PFSK-1 (cell line): ENCODE data around the gene ACP5.
A peak's percentile ranks its signal among the peaks of the same experiment; 100 is the strongest.

Experiments
- FOXP2 ChIP-seq: optimal IDR thresholded peaks from 2 replicates; pipeline ENCODE3; 2011; ENCODE audit warnings: borderline replicate concordance, control low read depth, inconsistent platforms; ENCODE audit not compliant: insufficient read depth; ENCODE audit errors: extremely low read length, extremely low read depth
- POLR2AphosphoS5 ChIP-seq: IDR thresholded peaks from 2 replicates; pipeline ENCODE4 v1.6.1; 2012; ENCODE audit warnings: low read depth, mild to moderate bottlenecking, control low read depth, low read length, moderate library complexity
- SIN3A ChIP-seq: IDR thresholded peaks from 2 replicates; pipeline ENCODE4 v1.6.1; 2012; ENCODE audit warnings: mild to moderate bottlenecking, low read length, moderate library complexity, borderline replicate concordance; ENCODE audit not compliant: insufficient read depth
- TAF1 ChIP-seq: IDR thresholded peaks from 2 replicates; pipeline ENCODE4 v1.6.1; 2012; ENCODE audit warnings: low read length, control low read depth, borderline replicate concordance; ENCODE audit not compliant: insufficient read depth
- TF ChIP-seq, protein P1 (sequence below), 2 experiments: IDR thresholded peaks; 2 replicates each; pipeline versions ENCODE4 v1.6.1 to v1.8.0; 2011 to 2012; ENCODE audit warnings: low read depth in 2 of 2, low read length in 2 of 2, control low read depth in 1 of 2, inconsistent platforms in 1 of 2, mild to moderate bottlenecking in 1 of 2, moderate library complexity in 1 of 2; ENCODE audit not compliant: insufficient read depth in 1 of 2

The ACP5 gene

DNA sequence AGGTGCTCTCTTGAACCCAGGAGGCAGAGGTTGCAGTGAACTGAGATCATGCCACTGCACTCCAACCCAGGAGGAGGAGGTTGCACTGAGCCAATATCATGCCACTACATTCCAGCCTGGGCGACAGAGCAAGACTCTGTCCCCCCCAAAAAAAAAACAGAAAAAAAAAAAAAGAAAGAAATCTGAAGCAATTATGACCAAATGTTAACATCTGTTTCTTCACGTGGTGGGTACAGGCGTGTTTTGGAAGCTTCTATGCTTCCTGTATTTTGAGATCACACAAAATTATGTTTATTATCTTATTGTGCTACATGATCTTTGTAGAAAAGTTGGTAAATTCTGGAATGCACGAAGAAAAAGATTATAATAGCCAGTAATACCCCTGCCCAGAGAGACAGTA is 2.7 kb upstream of the ACP5 start:
- TF ChIP-seq FOXP2 (no peak), POLR2AphosphoS5 (no peak), SIN3A (no peak), TAF1 (no peak)
- TF ChIP-seq, protein P1, sequence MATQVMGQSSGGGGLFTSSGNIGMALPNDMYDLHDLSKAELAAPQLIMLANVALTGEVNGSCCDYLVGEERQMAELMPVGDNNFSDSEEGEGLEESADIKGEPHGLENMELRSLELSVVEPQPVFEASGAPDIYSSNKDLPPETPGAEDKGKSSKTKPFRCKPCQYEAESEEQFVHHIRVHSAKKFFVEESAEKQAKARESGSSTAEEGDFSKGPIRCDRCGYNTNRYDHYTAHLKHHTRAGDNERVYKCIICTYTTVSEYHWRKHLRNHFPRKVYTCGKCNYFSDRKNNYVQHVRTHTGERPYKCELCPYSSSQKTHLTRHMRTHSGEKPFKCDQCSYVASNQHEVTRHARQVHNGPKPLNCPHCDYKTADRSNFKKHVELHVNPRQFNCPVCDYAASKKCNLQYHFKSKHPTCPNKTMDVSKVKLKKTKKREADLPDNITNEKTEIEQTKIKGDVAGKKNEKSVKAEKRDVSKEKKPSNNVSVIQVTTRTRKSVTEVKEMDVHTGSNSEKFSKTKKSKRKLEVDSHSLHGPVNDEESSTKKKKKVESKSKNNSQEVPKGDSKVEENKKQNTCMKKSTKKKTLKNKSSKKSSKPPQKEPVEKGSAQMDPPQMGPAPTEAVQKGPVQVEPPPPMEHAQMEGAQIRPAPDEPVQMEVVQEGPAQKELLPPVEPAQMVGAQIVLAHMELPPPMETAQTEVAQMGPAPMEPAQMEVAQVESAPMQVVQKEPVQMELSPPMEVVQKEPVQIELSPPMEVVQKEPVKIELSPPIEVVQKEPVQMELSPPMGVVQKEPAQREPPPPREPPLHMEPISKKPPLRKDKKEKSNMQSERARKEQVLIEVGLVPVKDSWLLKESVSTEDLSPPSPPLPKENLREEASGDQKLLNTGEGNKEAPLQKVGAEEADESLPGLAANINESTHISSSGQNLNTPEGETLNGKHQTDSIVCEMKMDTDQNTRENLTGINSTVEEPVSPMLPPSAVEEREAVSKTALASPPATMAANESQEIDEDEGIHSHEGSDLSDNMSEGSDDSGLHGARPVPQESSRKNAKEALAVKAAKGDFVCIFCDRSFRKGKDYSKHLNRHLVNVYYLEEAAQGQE (IDR thresholded peaks at IDR 0.05; ENCODE audit: insufficient read depth in 1 of 2, low read depth in 2 of 2, low read length in 2 of 2), result no peak

DNA sequence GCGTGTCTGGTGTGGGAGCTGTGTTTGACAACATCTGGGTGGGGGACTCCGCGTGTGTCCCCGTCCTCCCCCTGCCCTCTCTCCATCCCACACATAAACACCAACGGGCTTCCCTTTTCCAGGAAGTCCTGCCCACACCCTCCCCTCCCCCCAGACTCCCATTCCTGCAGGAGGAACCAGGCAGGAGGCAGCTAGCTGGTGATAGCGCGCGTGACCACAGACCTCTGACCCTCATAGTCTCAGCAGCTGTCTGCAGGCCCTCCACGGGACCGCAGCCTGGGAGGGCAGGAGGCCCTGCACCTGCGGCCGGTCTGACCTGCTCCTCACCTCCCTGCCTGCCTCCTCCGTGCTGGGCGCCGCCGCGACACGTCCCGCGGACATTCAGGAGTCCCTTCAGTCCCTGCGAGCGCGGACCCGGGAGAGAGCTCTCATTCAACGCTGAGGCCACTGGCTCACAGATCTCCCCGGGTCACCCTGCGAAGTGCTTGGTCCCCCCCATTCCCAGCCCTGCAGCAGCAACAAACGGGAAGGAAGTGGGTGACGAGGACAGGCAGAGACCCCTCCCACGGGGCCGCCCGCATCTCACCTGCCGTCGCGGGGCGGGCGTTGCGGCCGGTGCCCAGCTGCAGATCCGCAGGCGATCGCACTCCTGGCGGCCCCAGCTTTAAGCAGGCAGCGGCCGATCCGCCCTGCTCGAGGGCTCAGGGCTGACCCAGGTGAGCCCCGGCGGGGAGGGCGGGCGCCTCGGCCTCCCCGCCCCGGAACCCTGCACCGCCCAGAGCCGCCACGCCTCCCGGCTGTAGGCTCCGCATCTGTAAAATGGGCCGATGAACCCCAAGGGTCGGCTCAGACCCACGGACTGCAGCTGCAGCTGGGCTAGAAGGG is 1.1 kb upstream of the ACP5 start:
- TF ChIP-seq SIN3A (no peak), POLR2AphosphoS5 (no peak), TAF1 (no peak), FOXP2 (peak; percentile 62)
- TF ChIP-seq, protein P1 (IDR thresholded peaks at IDR 0.05; ENCODE audit: insufficient read depth in 1 of 2, low read depth in 2 of 2, low read length in 2 of 2), result no peak

DNA sequence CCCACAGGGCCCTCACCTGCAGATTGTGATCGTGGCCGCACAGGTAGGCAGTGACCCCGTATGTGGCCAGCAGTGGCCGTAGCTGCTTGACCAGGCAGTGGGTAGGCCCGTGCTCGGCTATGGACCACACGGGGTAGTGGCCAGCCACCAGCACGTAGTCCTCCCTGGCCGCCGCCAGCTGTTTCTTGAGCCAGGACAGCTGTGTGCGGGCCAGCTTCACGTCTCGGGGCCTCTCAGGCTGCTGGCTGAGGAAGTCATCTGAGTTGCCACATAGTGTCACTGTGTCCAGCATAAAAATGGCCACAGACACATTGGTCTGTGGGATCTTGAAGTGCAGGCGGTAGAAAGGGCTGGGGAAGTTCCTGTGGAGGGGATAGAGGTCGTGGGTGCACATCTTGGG is 1.2 kb downstream of the ACP5 start:
- TF ChIP-seq FOXP2 (no peak), POLR2AphosphoS5 (no peak)

DNA sequence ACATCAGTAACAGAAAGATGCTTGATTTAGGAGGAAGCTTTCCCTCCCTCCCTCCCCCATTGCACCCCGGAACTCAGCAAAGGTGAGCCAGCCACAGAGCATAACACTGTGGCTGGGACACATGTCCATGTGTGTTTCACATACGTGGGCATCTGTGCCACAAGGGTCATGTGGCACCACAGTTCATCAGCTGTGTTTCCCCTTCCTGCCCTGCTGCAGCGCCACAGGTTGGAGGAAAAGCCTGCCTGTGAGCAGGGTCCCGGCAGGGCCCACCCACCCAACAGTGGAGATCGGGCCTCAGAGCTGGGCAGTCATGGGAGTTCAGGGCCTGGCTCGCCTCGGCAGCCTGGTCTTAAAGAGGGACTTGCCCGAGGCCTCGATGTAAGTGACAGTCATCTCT is 2.8 kb downstream of the ACP5 start:
- TF ChIP-seq SIN3A (no peak), POLR2AphosphoS5 (no peak), TAF1 (no peak), FOXP2 (no peak)
- TF ChIP-seq, protein P1 (IDR thresholded peaks at IDR 0.05; ENCODE audit: insufficient read depth in 1 of 2, low read depth in 2 of 2, low read length in 2 of 2), result no peak

DNA sequence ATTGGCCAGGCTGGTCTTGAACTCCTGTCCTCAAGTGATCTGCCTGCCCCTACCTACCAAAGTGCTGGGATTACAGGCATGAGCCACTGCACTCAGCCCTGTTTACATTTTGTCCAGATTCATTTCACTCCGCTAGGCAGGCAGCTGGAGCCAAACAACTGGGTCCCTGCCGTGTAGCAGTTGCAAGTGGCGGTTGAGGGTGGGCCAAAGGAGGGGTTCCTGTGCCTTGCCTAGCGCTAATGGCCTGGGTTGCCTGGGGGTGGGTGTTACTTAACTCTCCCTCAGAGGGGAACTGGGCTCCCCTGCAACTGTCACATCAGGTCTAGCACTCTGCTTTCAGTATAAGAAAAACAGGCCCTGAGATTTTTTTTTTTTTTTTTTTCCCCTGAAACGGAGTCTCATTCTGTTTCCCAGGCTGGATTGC is 7.4 kb downstream of the ACP5 start:
- TF ChIP-seq FOXP2 (no peak), SIN3A (no peak), POLR2AphosphoS5 (no peak), TAF1 (no peak)
- TF ChIP-seq, protein P1 (IDR thresholded peaks at IDR 0.05; ENCODE audit: insufficient read depth in 1 of 2, low read depth in 2 of 2, low read length in 2 of 2), result no peak
